GM18498 (cell line): ENCODE data around the gene PRRC2A.

Experiments
- ATAC-seq: cut with Tn5 transposase; IDR thresholded peaks from one replicate; pipeline ENCODE4 v1.9.1; 2021; ENCODE audit warnings: mild to moderate bottlenecking, moderate library complexity; ENCODE audit not compliant: unreplicated experiment

Gene PRRC2A

DNA sequence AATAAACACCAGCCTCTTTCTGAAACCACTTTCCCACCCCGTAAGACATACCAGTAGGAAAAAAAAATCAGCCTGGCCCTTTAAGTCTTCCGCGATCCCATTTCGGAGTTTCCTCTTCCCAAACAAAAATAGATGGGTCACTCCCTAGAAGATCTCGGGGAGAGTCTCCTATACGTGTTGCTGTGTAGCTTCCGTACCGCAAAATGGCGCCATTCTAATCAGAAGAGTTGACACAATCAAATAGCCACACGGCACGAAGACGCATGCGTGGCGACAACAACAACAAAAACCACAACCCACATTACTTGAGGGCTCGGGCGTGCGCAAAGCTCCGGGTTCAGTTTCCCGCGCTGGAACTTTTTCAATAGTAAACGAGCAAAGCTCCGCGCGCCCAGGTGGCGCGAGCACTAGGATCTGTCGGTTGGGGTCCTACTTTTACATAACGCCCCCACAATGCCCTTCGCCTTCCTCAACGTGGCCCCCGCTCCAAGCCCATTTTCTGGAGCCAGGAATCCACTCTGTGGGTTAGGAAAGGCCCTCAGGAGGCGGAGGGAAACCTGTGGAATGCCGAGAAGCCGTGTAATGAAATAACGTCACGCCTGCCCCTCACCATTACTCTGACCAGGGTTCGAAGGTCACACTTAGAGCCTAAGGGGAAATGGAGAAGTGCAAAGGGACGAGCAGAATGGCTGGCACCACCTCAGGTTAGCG lies 44.4 kb downstream of the PRRC2A start, which contains the start of gene GPANK1:
Gene GPANK1, minus strand, starts transcription at position 208 of the 711 bp plus-strand sequence. CDS start 519 bp downstream, outside the sequence.
- ATAC-seq: peak; percentile 38

DNA sequence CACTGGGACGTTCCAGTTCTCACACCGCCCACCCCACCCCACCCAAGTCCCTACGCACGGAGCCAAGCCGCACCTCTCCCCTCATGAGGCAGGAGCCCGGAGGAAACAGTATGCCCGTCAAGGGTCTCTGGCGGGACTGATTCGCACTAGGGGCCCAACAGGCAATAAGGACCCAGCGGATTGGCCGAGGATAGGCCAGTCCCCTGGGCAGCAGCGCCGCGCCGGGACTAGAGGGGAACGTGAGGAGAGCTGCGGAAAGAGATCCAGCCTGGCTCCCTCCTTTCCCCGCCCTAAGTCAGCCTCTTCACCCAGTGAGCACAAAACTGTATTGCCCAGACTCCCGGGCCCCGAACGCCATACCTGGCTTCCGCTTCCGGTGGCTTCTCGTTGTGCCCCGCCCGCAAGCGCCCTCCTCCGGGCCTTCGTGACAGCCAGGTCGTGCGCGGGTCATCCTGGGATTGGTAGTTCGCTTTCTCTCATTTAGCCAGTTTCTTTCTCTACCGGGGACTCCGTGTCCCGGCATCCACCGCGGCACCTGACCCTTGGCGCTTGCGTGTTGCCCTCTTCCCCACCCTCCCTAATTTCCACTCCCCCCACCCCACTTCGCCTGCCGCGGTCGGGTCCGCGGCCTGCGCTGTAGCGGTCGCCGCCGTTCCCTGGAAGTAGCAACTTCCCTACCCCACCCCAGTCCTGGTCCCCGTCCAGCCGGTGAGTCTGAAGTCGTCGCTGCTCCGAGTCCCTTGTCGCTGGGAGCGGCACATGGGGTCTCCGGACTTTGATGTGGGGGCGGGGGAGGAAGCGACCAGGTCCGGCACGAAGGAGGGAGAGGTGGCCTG lies 45.2 kb downstream of the PRRC2A start, which contains the start of gene CSNK2B:
Gene CSNK2B, plus strand, starts transcription at position 580 of the 836 bp plus-strand sequence. CDS start 752 bp downstream, outside the sequence.
- peak; percentile 77 for ATAC-seq

DNA sequence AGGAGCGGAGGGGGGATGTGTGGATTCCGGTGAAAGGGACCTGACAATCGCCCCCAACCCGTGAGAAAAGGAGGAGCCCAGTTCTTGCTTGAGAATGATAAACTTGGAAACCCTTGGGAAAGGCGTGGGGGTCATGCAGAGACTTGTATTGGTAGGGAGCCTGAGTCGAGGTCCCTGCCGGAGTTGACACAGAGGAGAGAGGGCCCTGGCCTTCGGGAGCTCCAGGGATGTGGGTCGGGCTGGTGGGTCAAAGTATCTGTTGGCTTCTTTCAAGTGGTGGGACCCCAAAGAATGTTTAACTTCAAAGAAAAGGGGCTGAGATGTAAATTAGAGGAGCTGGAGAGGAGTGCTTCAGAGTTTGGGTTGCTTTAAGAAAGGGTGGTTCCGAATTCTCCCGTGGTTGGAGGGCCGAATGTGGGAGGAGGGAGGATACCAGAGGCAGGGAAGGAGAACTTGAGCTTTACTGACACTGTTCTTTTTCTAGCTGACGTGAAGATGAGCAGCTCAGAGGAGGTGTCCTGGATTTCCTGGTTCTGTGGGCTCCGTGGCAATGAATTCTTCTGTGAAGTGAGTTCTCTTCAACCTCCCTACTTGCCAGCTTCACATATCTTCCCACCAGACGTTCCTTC lies 45.9 kb downstream of the PRRC2A start:
- no peak for ATAC-seq

DNA sequence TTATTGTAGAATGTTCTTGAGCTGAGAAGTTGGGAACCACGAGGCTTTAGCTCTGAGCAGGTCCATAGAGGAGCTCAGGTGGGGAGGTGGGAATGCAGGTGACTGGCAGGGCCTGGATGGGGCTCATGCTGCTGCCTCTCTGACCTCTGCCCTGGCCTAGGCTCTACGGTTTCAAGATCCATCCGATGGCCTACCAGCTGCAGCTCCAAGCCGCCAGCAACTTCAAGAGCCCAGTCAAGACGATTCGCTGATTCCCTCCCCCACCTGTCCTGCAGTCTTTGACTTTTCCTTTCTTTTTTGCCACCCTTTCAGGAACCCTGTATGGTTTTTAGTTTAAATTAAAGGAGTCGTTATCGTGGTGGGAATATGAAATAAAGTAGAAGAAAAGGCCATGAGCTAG lies 49.2 kb downstream of the PRRC2A start, which contains the start of gene LY6G5B:
Gene LY6G5B, plus strand, starts transcription at position 301 of the 400 bp plus-strand sequence. CDS start 975 bp downstream, outside the sequence.
- no peak for ATAC-seq

DNA sequence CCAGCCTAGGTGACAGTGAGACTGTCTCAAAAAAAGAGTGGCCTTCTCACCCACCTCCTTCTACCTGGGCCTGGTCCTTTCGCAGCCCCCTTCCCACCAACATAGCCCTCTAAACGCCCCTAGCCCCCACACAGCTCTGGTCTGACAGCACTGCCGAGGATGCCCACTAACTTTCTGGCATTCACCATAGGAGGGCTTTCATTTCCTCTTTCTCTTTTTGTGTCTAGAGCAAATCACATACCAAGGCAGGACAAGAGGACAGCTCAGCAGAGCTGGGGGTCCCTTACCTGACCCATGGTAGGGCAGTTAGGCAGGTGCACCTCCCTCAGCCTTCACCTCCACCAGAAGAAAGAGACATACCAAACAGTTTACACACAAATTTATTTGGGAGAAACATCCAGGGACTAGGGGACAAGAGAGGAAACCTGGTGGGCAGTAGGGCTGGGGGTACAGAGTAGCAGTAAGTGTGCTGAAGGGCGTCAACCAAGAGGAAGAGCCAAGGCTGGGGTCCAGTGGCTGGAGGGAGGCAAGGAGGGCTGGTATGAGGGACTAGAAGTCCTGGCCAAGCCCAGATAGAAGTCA lies 55.9 kb downstream of the PRRC2A start:
- no peak for ATAC-seq

DNA sequence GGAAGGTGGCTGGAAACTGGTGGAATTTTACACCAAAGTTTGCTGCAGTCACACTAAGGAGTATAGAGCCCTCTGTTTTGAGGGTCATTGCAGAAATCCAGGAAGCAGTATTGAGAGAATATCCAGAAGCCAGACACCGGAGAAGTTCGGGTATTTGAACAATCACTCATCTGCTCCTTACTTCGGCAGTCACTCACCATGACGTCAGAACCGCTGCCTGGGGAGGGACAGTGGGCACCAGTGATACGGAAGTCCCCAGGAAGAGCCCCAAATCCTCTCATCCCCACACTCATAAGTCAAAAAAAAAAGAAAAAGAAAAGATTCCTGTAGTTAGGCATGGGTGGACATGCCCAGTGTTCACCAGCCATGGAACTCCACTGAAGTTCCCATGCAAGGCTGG lies 56.4 kb downstream of the PRRC2A start:
- ATAC-seq: no peak

DNA sequence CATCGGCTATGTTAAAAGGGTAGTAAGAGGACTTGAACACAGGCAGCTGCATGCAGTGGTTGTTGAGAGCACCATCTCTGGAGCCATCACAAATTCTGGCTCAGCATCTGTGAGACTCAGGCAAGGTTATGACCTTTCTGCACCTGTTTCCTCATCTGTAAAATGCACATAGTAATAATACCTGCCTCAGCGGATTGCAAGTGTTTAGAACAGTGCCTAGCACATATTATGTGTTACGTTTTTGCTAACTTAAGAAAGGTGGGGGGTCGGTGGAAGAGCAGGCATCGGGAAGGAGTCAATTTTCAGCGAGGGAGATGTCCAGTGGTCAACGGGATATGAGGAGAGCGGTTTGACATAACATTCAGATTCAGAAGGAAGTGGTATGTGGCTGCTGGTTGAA lies 57.4 kb downstream of the PRRC2A start:
- no peak for ATAC-seq

DNA sequence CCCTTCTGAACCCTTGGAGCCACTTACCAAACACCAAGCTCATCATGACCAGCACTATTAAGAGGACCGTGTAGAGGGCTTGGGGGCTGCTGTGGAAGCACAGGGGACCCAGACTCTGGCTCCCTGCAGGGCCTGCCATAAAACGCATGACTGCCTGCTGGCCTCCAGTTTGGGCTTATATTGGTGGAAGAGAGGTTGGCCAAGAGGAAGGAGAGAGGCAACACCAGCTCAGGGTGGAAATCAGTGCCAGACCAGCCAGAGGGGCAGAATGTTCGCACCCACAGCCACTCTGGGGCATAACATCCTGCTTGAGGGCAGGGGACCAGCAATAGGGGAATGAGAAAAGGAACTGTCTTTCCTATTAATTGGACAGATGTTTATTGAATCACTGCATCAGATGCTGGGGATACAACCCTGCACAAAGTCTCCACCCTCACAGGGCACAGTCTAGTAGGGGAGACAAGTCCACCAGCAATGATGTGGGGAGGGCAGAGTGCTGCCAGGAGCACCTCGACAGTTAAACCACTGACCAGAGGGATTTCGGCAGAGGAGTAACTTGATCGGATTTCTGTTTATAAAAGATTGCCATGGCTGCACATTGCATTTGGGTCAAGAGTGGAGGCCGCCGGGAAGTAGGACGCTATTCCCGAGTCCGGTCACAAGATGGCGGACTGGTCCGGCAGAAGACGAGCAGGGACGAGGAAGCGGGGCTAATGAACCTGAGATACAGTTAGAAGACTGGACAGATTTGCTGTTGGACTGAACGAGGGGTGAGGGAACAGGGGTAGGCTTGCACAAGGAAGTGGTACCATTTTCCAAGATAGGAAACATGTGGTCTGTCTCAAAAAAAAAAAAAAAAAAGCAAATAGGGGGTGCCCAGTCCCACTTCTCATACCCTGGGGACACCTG lies 60.0 kb downstream of the PRRC2A start, which contains the start of gene LY6G5C:
Gene LY6G5C, minus strand, starts transcription at position 842 of the 909 bp plus-strand sequence. Its CDS starts 694 bp downstream, at position 148.
- peak; percentile 52 for ATAC-seq

DNA sequence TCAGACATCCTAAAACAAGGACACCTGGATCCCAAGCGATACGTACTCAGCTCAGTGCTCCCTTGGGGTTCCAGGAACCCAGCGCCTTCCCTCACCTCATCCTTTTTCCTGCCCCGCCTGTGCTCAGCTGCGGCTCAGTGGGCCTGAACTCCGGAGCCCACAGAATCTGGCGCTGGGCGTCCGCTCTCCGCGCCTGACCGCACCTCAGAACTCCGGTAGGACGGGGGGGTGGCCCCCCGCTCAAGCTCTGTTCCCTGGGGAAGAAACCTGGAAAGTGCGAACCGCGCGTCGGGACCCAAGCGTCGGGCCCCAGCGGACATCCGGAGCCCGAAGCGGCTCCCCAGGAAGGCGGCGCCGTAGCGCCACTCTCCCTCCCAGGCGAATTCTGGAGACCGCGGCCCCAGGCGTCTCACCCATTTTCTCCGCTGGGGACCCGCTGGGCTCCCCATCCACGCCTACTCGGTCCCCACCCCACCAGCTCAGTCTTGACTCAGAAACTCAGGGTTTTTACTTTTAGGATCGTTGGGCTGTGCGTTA lies 60.7 kb downstream of the PRRC2A start:
- peak; percentile 34 for ATAC-seq

DNA sequence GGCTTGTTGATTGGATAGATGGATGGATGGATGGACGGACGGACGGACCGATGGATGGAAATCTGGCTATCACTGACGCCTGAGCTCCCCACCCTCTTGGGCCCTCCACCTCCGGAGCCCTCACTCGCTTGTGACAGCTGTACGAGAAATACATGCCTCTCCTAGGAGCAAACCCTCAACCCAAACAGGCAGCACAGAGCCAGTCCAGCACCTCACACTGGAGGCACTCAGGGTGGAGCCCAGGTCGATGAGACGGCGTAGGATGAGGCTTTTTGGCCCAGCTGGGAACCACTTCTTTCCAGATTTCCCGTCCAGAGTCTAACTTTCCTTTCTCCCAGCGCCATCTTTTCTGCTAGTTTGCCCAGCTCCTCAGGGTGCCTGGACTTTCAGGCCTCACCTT lies 63.1 kb downstream of the PRRC2A start:
- ATAC-seq: no peak

DNA sequence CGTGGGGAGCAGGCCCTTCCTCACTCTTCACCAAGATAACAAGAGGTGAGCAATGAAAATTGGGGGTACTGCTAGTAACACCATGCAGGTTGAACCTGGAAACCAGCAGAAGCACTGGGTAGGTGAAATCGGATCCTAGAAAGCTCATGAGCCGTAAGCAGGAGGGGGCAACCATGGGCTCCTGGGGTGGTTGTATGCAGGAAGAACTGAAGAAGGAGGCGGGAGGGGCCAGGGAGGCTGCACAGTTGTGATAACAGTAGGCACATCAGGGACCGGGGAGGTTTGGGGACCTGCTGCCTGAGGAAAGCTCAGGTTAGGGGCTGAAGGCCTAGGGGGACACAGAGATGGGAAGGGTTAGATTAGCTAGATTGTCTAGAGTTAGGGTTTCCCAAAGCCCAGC lies 66.0 kb downstream of the PRRC2A start:
- no peak for ATAC-seq

DNA sequence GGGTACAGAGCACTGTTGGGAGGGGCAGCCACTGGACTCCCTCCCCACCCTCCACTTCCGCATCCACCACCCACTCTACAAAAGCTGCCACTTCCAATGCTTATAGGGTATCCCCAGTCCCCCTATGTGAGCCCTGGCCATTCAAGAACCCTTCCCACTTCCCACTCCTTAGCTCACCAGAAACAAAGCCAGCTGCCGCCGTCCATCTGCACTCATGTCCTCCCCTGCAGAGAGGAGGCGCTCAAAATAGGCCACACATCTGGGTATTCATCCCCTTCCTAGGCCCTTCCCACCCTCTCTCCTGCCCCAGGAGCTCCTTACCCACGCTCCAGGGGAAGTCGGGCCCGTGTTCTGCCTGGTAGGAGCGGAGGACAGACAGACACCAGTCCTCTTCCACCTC lies 66.8 kb downstream of the PRRC2A start:
- no peak for ATAC-seq
